HG03039 (cell line): ENCODE data around the gene HCFC2.
"Not testable (repeated sequence)": the region's sequence is repeated elsewhere in the genome, so short reads cannot be mapped to it uniquely, and the experiment has no call there.

Experiments used
- ATAC-seq: cut with Tn5 transposase; IDR thresholded peaks from one replicate; pipeline ENCODE4 v1.9.1; 2021; ENCODE audit warnings: mild to moderate bottlenecking, moderate library complexity; ENCODE audit not compliant: unreplicated experiment

HCFC2 gene

DNA sequence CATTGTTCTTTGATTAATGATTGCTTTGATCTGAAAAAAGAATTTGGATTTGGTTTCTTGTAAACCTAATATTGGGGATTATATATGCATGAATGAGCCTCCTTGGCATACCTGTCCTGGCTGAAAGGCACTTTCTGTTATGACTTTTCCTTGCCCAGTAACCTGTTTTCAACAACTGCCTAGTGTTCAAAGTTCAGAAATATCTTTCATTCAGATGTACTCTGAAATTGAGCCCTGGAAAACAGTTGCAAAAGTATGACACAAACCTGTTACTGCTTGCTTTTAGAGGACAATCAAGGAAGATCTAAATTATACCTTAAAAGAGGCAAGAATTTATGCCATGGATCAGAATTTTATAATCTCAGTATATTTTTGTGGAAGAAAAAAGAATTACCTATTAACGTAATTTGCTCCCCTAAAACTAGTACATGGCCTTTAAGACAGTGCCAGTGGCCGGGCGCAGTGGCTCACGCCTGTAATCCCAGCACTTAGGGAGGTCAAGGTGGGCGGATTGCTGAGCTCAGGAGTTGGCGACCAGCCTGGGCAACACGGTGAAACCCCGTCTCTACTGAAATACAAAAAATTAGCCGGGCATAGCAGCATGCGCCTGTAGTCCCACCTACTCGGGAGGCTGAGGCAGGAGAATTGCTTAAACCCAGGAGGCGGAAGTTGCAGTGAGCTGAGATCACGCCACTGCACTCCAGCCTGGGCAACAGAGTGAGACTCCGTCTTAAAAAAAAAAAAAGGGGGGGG lies 50.7 kb downstream of the HCFC2 start:
- ATAC-seq = not testable (repeated sequence)

DNA sequence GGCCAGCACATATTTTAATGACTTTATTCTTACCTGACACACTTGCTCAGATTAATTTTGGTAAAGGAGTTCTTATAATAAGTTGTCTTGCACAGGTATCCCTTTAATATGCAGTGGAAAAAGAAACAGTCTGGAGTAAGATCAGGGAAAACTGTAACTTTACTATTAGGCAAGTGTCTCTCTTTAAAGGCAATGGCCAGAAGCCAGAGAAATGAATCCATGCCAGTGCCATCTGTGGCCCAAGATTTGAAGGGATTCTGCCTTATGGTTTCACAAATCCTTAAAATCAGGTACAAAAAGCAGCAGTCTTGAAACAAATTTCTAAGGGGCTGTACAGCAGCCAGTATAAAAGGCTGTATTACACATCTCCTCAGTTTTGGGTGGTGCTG lies 51.2 kb downstream of the HCFC2 start:
- no peak for ATAC-seq

DNA sequence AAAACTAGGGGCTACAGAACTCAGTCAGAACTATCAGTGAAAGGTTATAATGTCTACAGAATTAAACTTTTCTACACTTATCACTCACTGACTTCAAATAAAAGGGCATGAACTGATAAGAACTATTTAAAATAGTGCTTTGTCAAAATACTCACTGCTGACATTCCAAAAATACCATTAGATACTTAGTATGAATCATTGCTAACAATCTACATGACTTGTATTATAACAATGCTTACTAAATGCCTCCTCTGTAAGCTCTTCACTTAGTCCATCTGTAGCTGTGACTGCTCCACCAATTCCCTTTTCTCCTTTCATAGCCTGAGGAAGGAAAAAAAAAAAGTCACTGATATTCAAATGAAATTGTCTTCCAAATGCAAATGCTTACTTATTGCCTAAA lies 56.7 kb downstream of the HCFC2 start:
- no peak for ATAC-seq

DNA sequence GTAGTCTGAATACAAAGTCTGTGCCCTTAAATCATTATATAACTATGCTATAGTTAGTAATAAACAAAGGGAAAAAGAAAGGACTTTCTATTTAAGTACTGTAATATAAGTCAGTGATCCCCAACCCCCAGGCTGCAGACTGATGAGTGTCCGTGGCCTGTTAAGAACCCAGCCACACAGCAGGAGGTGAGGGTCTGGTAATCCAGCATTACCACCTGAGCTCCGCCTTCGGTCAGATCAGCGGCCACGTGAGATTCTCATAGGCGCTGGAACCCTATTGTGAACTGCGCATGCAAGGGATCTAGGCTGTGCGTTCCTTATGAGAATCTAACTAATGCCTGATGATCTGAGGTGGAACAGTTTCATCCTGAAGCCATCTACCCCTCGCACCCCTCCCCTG lies 58.0 kb downstream of the HCFC2 start:
- no peak for ATAC-seq

DNA sequence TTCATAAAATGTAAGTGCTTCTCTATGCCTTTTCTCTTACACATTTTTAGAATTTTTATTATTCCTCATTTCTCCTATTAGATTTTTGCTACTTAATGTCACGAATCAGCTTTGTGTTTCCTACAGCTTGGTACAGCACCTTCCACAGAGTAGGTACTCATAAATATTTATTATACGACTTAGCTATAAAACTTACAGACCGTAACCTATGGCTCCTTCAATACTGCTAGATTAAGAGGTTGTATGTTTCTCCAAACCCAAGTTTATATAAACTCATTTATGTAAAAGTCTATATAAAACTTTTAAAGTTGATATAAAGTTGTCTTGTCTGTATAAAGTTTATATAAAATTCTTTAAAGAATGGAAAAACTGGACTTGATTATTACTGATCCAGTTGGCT lies 62.2 kb downstream of the HCFC2 start:
- ATAC-seq = no peak

DNA sequence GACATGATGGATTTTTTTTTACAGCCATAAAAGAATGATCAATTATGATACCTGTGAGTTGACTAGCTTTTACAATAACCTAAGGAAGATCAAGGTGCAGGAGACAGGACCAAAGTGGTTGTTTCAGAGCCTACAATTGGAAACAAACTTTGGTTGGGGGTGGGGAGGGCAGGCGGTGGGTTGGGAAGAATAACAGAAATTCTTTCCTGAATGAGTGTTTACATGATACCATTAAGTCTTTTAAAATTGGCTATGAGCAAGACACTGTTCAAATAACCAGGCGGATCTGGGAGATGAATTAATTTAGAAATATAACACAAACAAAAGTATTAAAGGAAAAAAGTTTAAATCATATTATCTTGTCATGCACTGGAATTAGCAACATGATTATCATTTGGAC lies 66.4 kb downstream of the HCFC2 start:
- ATAC-seq = no peak

DNA sequence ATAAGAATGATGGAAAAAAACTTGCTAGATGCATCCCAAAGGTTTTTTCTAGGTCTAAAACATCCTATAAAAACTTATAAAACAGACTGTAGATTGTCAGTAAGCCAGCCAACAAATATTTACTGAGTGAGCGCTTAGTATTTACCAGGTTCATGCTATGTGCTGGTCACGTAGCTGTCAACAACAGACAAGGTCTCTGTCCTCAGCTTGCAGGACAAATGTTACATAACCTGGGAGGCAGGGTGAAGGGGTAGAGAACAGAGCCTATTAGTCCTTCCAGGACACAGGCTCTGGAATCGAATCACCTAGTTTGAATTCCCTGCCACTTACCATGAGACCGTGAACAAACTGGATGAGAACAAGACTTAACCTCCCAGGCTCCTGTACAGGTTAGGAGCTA lies 67.3 kb downstream of the HCFC2 start:
- ATAC-seq = no peak

DNA sequence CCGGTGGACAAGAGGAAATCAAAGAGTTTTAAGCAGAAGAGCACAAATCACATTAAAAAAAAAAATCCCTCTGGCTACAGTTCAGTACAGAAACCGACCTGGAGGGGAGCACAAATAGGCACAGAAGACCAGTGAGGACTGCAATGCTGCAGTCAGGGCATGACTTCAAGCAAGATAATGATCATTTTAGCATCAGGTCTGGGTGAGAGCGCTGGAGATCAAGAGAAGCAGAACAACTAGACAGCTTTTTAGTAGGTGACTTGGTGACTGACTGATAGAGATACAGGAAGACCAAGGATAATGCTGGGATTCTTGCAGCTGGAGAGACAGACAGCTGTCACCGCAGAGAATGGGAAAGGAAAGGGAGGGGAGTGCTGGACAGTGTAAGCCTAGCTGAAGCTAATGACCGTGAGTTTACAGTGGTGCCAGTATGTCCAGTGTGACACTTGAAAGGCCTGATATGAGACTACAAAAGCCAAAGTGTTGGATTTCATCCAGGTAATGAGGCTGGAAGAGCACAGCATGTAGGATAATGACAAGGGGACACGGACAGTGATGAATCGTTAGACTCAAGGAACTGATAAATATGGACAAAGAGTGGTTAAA lies 68.1 kb downstream of the HCFC2 start:
- no peak for ATAC-seq

DNA sequence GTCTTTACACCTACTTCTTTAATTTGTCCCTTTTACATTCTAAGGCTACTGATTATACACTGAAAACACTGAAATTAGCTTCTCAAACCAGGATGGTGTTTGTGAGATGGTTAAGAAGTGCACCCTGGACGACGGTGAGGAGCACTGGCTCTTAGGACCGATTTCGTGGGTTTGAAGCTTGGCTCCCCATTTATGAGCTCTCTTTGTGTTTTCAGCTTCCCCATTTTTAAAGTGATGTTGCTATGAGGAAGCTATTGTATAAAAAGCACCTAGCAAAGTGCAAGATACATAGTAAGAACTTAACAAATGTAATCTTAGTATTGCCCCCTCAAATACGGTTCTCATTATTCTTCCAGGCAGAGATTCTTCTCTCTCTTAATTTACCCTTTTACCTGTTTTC lies 69.0 kb downstream of the HCFC2 start:
- ATAC-seq = no peak

DNA sequence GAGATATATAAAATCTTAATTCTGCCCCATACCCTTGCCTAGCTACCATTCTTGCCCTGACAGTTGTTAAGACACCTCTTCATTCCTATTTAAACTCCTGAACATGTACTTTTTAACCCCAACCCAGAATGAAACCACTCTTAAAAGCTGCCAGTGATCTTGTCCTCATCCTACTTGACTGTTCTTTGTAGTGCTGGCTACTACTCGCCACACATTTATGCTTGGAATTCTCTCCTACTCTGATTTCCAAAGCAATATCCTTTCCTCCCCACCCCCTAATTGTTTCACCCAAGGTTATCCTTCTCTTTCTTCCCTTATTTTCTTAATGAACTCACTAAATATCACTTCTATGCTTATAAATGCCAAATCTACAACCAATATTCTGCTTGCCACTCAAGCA lies 69.5 kb downstream of the HCFC2 start:
- ATAC-seq = no peak

DNA sequence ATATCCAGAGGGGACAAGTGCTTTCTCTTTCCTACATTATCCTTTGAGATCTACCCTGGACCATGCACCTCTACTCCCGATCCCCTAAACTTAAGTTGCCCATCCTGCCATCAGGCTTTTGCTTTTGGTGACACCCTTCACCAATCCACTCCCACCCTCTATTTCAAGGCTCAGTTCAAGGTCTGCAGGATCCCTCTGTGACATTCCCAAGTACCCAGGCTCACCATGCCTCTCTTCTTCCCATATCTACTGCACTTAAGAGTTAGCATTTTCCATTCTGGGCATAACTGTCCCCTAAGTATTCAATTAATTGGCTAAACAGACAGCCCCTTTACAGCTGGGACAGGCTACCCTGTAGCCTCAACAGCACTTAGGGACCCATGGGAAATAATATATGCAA lies 70.6 kb downstream of the HCFC2 start:
- ATAC-seq = no peak

DNA sequence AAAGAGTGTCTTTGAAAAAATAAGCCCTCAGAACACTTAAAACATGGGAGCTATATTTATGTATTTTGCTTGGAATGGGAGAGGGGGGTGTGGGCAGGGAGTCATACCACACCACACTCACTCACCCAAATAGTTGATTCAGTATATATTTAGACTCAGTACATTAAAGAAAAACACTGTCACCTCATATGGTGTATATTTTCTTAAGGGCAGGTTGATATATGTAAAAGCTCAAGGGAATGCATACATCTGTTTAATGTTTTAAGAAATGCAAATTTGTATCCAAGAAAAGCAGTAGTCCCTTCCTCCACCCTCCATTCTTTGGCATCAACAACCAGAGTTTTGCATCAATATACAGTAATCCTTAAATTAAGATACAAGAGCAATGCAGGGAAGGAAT lies 72.2 kb downstream of the HCFC2 start:
- ATAC-seq = no peak

DNA sequence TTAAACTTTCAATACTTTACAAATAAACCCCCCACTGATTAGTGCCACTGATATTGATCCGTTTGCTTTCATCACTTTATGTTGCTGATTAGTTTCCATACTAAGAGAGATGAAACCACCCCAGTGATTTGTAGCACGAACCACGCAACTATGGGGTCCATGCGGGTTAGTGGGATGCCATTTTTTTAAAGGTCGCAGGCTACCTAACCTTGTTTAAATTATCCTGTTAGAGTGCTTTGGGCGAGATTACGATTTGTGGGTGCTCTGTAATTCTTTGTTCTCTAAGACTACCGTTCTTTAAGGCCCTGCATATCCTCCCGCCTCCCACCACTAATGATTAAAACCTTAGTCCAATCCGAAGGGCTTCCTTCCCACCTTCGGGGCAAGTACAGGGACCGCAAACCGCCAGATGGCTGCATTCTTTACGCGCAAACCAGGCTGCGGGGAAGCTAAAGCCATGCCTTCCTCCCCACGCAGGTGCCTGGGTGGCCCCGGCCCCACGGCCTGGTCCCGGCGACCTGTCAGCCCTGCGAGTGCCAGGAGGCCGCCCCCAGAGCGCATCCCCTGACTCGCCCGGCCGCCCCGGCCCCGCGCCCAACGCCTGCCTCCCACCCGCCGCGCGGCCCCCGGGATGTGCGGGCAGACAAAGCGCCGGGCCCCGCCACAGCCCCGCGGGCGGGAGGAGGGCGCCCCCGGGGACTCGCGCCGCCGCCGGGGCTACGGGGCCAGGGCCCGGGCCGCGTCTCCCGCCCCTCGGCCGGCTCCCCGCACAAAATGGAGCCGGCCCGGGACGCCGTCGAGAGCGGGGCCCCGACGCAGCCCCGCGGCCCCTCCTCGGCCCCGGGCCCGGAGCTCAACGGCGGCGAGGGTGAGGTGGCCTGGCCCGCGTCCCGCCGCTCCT lies 72.9 kb downstream of the HCFC2 start:
- ATAC-seq = peak; percentile 25

DNA sequence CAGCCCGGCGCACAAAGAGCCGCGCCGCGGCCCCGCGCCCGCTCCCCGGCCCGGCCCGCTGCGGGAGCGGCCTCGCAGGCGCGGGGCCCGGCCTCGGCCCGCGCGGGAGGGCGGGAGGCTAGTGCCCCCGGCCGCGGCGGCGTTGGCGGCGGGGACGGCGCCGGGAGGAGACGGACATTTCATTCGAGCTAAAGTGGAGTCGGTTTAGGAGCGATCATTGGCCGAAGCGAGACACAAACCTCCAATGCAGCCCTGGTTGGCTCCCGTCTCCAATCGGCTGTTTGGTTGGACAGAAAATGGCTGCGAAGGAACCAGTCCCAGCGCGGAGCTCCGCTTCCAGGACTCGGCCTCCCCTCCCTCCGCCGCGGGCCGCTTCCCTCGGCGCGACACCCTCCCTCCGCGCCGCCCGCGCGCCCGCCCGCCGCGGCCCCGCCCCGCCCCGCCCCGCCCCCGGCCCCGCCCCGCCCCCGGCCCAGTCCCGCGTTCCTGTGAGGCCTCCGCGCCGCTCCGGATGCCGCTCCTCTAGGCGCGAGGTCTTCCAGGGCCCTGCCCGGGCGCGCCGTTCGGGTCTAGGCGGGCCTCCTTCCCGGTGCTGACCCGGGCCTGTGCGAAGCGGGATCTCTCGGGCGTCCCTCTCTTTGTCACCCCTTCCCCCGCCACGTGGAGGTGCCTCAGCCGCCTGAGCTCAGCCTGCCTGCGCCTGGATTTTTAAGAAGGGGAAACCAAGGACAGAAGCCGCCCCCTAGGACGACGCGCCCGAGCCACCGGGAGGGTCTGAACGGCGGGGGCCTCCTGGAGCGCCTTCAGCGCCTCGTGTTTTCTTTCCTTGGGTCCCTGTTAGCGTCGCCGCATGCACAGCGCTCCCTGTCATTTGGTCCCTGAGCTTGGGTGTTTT lies 73.8 kb downstream of the HCFC2 start, which contains the start of gene NFYB:
NFYB (minus strand) TSS at position 309 of the 895 bp plus-strand sequence. CDS start 2,757 bp downstream, outside the sequence.
- ATAC-seq = peak; percentile 89

DNA sequence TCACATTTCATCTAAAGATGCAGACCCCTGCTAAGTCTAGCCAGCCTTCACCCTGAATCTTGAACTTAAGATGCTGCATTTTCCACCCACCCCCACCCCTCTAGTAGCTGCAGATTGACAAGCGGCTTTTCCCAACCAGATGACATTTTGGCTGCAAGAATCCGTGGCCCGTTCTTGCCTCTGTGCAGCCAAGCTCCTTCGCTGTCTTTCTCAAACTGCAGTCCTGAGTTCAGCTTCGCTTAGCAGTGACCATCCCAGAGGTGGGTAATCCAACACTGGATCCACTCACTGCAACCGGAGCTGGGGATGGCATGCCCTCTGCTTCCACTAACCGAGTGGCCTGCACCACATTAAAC lies 74.4 kb downstream of the HCFC2 start:
- ATAC-seq = no peak

DNA sequence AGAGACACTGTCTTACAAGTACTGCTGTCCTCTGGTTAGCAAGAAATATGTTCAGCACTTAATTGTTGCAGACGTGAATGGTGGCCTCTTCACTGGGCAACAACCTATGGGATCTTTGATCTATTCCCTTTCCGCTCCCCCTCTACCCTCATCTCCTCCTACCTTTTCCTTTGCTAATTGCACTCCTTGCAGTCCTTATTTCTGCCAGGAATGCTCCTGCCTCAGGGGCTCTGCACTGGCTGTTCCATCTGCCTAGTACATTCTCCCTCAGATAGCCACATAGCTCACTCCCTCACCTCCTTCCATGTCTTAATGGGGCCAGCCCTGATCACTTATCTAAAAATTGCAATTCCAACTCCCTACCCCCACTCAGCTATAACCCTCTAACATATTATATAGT lies 78.2 kb downstream of the HCFC2 start:
- ATAC-seq = no peak

DNA sequence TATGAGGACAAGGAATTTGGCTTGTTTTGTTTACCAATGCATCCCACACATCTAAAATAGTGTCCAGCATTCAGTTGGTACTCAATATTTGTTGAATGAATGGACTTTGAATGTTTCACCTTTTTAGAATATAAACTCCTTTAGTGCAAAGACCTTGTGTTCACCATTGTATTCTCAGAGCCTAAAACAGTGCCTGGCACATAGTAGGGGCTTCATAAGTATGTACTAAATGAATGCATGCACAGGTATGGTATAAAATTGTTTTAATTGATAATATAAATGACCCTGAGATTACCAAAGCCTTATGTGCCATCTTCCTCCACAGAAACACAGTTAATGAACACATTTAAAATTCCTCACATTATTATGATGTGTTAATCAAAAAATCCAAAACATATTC lies 78.7 kb downstream of the HCFC2 start:
- ATAC-seq = no peak

DNA sequence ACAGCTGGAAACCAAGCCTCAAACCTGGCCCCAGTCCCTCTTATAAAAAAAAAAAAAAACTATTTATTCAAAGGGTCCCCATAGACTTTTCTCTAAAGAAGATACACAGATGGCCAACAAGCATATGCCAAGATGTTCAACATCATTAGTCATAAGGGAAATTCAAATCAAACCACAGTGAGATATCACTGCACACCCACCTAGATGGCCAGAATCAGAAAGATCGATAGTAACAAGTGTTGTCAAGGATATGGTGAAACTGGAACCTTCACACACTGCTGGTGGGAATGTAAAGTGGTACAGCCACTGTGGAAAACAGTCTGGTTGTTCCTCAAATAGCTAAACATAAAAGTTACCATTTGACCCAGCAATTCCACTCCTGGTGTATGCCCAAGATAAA lies 79.6 kb downstream of the HCFC2 start:
- no peak for ATAC-seq

DNA sequence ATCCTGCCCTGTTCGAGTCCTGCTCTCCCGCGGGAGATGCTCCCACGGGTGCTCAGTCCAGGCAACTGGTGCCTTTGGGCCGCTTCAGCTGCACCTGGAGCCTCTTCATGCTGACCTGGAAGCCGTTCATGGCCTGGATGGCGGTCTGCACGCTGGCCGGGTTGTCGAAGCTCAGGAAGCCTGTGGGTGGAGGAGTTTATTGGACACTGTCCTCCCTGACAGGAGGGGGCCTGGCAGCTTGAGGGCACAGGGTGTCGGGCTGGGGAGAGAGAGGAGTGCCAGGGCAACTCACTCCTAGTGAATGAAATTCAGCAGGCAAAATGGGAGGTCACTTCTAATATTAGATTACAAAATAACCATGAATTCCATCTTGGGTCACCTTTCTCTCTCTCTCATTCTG lies 83.0 kb downstream of the HCFC2 start:
- no peak for ATAC-seq

DNA sequence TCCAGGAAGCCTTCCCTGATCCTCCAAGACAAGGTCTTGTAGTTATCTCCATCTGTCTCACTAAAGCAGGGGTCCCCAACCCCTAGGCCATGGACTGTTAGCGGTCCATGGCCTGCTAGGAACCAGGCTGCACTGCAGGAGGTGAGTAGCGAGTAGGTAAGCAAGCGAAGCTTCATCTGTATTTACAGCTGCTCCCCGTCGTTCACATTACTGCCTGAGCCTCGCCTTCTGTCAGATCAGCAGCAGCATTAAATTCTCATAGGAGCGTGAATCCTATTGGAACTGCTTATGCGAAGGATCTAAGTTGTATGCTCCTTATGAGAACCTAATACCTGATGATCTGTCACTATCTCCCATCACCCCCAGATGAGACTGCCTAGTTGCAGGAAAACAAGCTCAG lies 86.1 kb downstream of the HCFC2 start:
- ATAC-seq = no peak

DNA sequence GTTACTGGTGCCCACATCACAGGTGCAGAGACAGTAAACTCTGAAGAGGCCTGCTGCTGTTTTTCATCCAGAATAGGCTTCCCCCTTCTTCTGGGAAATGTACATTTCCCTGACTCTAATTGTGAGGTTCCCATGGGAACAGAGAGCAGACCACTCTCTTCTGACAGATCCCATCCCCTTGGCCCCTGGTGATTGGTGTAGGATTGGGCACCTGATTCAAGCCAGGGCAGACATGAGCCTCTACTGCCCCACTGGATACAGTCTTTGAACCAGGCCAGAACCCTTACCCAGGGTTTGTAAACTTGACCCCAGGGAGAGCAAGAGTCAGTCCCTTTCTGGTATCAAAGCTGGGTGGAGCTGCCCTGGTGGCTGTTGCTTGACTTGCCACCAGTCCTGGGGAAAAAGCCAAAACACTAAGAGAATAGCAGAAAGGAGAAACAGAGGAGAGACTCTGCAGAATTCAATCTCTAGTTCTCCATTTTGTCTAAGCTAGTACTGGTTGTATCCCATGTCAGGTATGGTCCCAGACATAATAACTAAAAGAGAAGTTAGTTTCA lies 88.4 kb downstream of the HCFC2 start:
- ATAC-seq = no peak
